NCI-H748 (cell line): ENCODE data around the gene ORC1.
A peak's percentile ranks its signal among the peaks of the same experiment; 100 is the strongest.

Source experiments
- DNase-seq: peaks from one replicate; lab custom pipeline; 2025; ENCODE audit not compliant: unreplicated experiment; lab: John Stamatoyannopoulos, UW

ORC1 gene

GRCh38 chr1:52404116-52404974 is at the start of gene ORC1, which contains the start of gene PRPF38A:
TSS of gene ORC1 (minus strand) at chr1:52404423. CDS start at chr1:52402223, 2,200 bp downstream.
TSS of gene PRPF38A (plus strand) at chr1:52404602. CDS start at chr1:52404750, 148 bp downstream.
- DNase-seq: peak; percentile 99

DNA sequence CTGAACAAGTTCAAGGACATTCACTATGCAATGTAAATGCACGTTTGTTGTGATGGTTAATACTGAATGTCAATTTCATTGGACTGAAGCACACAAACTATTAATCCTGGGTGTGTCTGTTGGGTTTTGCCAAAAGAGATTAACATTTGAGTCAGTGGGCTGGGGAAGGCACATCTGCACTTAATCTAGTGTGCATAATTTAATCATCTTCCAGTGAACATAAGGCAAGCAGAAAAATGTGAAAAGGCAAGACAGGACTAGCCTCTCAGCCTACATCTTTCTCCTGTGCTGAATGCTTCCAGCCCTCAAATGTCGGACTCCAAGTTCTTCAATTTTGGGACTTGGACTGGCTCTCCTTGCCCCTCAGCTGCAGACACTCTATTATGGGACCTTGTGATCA is 40.2 kb upstream of the ORC1 start:
- DNase-seq: no peak

- DNase-seq: no peak
These were observed 35.8 kb upstream of the ORC1 start for GRCh38 chr1:52439976-52440375.

GRCh38 chr1:52436817-52437216 is 32.6 kb upstream of the ORC1 start:
- DNase-seq: no peak

DNA sequence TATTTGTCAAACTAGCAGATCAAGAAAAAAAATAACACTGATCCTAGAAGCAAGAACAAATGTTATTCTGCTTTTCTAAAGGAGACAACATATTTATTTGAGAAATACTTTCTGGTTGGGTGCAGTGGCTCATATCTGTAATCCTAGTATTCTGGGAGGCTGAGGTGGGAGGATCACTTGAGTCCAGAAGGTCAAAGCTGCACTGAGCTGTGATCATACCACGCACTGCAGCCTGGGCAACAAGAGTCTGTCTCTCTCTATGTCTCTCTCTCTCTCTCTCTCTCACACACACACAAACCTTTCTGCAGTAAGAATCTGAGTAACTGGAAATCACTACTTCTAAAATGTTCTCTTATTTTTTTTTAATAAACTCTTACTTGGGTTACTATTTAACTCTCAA is 31.4 kb upstream of the ORC1 start:
- DNase-seq: no peak

GRCh38 chr1:52435211-52435610 is 31.0 kb upstream of the ORC1 start:
- DNase-seq: no peak

GRCh38 chr1:52432807-52433206 is 28.6 kb upstream of the ORC1 start:
- DNase-seq: no peak

DNA sequence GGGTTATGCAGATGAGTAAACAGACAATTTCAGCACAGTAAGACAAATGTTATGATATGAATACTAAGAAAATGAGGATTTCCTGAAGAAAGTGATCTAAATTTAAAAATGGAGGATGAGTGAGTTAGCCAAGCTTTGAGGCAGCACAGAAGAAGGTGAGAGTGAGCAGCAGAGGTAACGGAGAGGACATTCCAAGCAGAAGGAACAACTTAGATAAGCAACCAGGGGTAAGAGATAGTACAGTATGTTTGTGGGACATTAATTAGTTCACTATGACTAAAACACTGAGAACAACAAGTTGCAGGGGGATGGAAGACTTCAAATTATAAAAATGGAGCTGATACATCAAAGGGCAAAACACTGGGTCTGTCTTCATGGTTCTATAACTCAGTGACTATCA is 22.9 kb upstream of the ORC1 start:
- DNase-seq: no peak

DNA sequence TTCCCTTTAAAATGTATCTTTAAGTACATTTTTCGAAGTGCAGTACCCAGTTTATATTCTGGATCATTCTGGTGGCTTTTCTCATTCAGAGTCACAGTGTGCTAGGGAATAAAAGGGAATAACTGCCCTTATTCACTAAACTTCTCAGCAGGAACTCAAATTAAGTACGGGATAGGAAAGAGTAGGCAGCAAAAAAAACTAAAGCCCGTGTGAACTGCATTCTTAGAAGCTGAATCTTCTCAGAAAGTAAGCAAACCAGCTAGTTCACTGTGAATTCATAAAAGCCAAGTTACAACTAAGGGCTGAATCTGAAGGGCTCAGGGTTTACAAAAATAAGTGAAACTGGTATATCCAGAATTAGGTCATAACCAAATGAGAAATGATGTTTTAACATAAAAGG is 22.1 kb upstream of the ORC1 start:
- DNase-seq: no peak

GRCh38 chr1:52424813-52425212 is 20.6 kb upstream of the ORC1 start:
- no peak for DNase-seq

DNA sequence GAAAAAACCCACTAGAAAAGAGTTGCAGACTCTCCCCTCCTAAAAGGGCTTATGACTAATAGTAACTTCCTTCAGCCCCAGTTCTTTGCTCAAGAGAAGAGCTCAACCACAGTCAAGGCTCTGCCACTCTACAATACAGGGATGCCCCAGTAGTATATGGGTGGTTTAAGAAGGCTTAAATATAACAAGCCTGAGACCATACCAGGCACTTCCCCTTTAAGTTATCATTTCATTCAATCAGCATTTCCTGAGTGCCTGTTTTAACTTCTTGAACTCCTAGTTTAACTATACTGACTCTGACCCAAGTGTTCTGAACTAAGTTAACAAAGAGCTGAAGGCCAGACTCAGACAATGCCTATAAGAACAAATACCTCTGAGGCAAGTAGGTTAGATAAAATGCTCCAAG is 20.0 kb upstream of the ORC1 start:
- no peak for DNase-seq

GRCh38 chr1:52423771-52424170 is 19.5 kb upstream of the ORC1 start:
- DNase-seq: no peak

DNA sequence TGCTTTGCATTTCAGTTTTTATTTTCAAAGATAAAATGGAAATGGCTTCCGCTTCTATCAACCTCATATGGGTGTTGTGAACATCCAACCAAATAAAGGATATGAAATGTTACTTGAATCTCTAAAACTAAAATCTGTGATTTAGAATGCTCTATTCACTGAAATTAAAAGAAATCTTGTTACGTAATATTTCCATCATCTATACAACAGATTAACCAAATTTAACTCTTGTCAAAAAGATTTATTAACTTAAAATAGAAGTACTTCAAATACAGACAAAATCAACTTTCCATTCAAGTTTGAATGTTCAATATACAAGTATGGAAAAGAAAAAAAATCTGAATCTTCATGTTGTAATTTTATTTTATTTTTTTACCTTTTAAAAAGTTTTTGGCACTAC is 18.8 kb upstream of the ORC1 start:
- no peak for DNase-seq

- no peak for DNase-seq
These were observed 16.5 kb upstream of the ORC1 start for GRCh38 chr1:52420713-52421112.

GRCh38 chr1:52416811-52417210 is 12.6 kb upstream of the ORC1 start:
- no peak for DNase-seq

- DNase-seq: no peak
These were observed 10.7 kb upstream of the ORC1 start for GRCh38 chr1:52414942-52415341.

GRCh38 chr1:52413410-52413989 is 9.3 kb upstream of the ORC1 start:
- no peak for DNase-seq

DNA sequence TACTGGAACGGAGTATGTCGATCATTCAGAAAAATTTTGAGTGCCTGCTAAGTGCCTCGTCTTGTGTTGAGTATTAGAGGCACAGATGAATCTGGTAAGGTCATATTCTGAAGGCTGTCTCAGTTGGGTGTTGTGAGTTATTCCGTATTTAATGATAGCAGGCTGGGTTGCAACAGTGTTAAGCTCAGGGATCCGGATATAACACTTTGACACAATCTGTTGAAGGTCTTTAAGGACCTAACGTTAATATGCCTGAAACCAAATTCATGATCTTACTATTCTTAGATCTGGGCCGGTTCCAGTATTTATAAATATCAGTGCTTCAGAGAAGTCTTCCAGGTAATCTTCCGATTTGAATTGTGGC is 734 bp upstream of the ORC1 start:
- DNase-seq: no peak

DNA sequence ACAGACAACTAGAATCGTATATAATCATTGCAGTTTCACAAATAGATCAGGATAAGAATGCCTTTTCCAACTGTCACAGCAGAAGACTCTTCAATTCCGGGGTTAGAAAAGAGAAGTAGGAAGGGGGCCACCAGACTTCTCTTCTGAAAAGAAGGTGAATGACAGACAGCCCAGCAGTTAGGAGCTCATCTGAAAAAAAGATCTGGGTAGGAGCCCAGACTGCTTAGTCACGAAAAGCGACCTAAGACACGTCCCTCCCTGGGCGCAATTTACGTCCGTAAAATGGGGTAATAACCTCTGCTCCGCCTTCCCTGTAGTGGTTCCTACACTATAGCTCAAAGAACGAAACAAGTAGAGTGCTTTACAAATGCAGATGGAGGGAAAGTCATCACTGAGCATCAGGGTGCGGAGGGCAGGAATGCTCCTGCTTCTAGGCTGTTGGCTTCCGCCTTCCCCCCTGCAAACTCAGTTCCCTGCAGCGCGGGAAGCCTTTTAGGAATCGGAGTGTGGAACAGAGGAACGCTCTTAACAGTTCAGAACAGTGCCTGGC is 582 bp downstream of the ORC1 start:
- peak; percentile 71 for DNase-seq

- DNase-seq: no peak
These were observed 1.4 kb downstream of the ORC1 start for GRCh38 chr1:52402860-52403240.

GRCh38 chr1:52400131-52400530 is 4.1 kb downstream of the ORC1 start:
- DNase-seq: no peak

- no peak for DNase-seq
These were observed 4.6 kb downstream of the ORC1 start for GRCh38 chr1:52399629-52400028.
